ENCODE results near the gene SEPTIN5.

SEPTIN5 gene

GRCh38 chr22:19720999-19721329 is 6.7 kb downstream of the SEPTIN5 start:
- TF ChIP-seq SIN3A (IDR thresholded peaks at IDR 0.05; ENCODE audit: borderline replicate concordance, insufficient read depth, low read length) (no peak), POLR2AphosphoS5 (IDR thresholded peaks at IDR 0.05; ENCODE audit: low read depth, low read length) (no peak), FOXP2 (optimal IDR thresholded peaks at IDR 0.05; ENCODE audit: borderline replicate concordance, extremely low read depth, extremely low read length, insufficient read depth) (no peak), TAF1 (IDR thresholded peaks at IDR 0.05; ENCODE audit: borderline replicate concordance, insufficient read depth, low read length) (no peak), REST (IDR thresholded peaks at IDR 0.05; ENCODE audit: insufficient read depth in 1 of 2, low read depth in 2 of 2, low read length in 2 of 2) (no peak)

- TF ChIP-seq REST (IDR thresholded peaks at IDR 0.05; ENCODE audit: insufficient read depth in 1 of 2, low read depth in 2 of 2, low read length in 2 of 2) (no peak), POLR2AphosphoS5 (IDR thresholded peaks at IDR 0.05; ENCODE audit: low read depth, low read length) (no peak), TAF1 (IDR thresholded peaks at IDR 0.05; ENCODE audit: borderline replicate concordance, insufficient read depth, low read length) (no peak), FOXP2 (optimal IDR thresholded peaks at IDR 0.05; ENCODE audit: borderline replicate concordance, extremely low read depth, extremely low read length, insufficient read depth) (no peak), SIN3A (IDR thresholded peaks at IDR 0.05; ENCODE audit: borderline replicate concordance, insufficient read depth, low read length) (no peak)
Measured at GRCh38 chr22:19721330-19722177, 7.3 kb downstream of the SEPTIN5 start.

- no peak for TF ChIP-seq REST (IDR thresholded peaks at IDR 0.05; ENCODE audit: insufficient read depth in 1 of 2, low read depth in 2 of 2, low read length in 2 of 2)
- TF ChIP-seq SIN3A (IDR thresholded peaks at IDR 0.05; ENCODE audit: borderline replicate concordance, insufficient read depth, low read length): no peak
- no peak for TF ChIP-seq FOXP2 (optimal IDR thresholded peaks at IDR 0.05; ENCODE audit: borderline replicate concordance, extremely low read depth, extremely low read length, insufficient read depth)
- no peak for TF ChIP-seq POLR2AphosphoS5 (IDR thresholded peaks at IDR 0.05; ENCODE audit: low read depth, low read length)
- TF ChIP-seq TAF1 (IDR thresholded peaks at IDR 0.05; ENCODE audit: borderline replicate concordance, insufficient read depth, low read length): no peak
Measured at GRCh38 chr22:19722178-19722981, 8.1 kb downstream of the SEPTIN5 start.

- TF ChIP-seq TAF1 (IDR thresholded peaks at IDR 0.05; ENCODE audit: borderline replicate concordance, insufficient read depth, low read length) (no peak), FOXP2 (optimal IDR thresholded peaks at IDR 0.05; ENCODE audit: borderline replicate concordance, extremely low read depth, extremely low read length, insufficient read depth) (no peak), POLR2AphosphoS5 (IDR thresholded peaks at IDR 0.05; ENCODE audit: low read depth, low read length) (no peak), SIN3A (IDR thresholded peaks at IDR 0.05; ENCODE audit: borderline replicate concordance, insufficient read depth, low read length) (no peak), REST (IDR thresholded peaks at IDR 0.05; ENCODE audit: insufficient read depth in 1 of 2, low read depth in 2 of 2, low read length in 2 of 2) (no peak)
Measured at GRCh38 chr22:19722982-19723231, 8.6 kb downstream of the SEPTIN5 start.
